ENCODE results near the gene PUM2.

Gene PUM2

GRCh38 chr2:20281876-20282275 lies 68.8 kb downstream of the PUM2 start:
- TF ChIP-seq FOXM1 (IDR thresholded peaks at IDR 0.05; ENCODE audit: borderline replicate concordance, low read depth) (no peak), CEBPB (IDR thresholded peaks at IDR 0.05) (no peak), TEAD4 (IDR thresholded peaks at IDR 0.05) (no peak), TAF1 (IDR thresholded peaks at IDR 0.05; ENCODE audit: low read depth) (no peak), EP300 (IDR thresholded peaks at IDR 0.05; ENCODE audit: borderline replicate concordance) (no peak), ZBTB7A (IDR thresholded peaks at IDR 0.05; ENCODE audit: low read depth) (no peak), EGR1 (IDR thresholded peaks at IDR 0.05) (no peak), CREB1 (IDR thresholded peaks at IDR 0.05; ENCODE audit: low read depth) (no peak), NFIC (IDR thresholded peaks at IDR 0.05) (no peak), USF1 (IDR thresholded peaks at IDR 0.05) (no peak), MAX (IDR thresholded peaks at IDR 0.05) (no peak), RAD21 (IDR thresholded peaks at IDR 0.05; ENCODE audit: low read depth) (no peak), REST (IDR thresholded peaks at IDR 0.05; ENCODE audit: low read depth) (no peak), YY1 (IDR thresholded peaks at IDR 0.05; ENCODE audit: low read depth) (no peak), TCF12 (IDR thresholded peaks at IDR 0.05; ENCODE audit: low read depth) (no peak)

DNA sequence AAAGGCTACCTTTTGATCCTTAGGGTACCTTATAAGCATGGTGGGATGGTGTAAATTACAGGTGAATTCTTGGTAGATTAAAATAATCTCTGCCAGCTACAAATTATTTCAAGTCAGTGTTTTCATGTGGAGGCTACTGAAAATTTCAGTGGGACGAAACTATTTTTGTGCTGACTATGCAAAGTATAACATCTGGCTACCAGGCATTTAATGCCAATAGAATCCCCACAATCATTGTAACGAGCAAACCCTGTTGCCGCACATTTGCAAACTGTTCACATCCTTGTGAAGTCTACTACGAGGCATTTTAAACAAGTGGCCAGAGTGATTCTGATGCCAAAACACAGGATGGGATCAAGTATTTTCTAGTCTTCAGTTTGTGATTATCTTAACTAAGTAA lies 77.6 kb downstream of the PUM2 start:
- TF ChIP-seq RAD21 (IDR thresholded peaks at IDR 0.05; ENCODE audit: low read depth) (no peak), USF1 (IDR thresholded peaks at IDR 0.05) (no peak), TAF1 (IDR thresholded peaks at IDR 0.05; ENCODE audit: low read depth) (no peak), ZBTB7A (IDR thresholded peaks at IDR 0.05; ENCODE audit: low read depth) (no peak), CREB1 (IDR thresholded peaks at IDR 0.05; ENCODE audit: low read depth) (no peak), REST (IDR thresholded peaks at IDR 0.05; ENCODE audit: low read depth) (no peak), CEBPB (IDR thresholded peaks at IDR 0.05) (no peak), NFIC (IDR thresholded peaks at IDR 0.05) (no peak), TEAD4 (IDR thresholded peaks at IDR 0.05) (no peak)

DNA sequence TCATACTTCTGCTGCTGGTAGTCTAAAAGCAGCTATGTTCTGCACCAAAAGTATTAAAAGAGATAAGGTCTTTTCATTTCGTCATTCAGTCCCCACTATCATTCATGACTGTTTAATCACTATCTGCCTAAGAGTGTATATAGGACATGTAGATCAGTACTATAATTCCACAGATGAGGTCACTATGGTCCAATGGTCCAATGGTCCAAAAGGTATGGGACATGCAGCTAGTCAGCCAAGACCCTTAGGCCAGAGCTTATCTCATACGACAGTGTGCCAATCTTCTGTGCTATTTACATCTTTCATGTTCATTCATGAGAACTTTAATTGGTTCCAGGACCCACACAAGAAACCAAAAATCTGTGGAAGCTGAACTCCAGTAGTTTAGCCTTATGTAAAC lies 83.1 kb downstream of the PUM2 start:
- no peak for TF ChIP-seq TEAD4 (IDR thresholded peaks at IDR 0.05)
- no peak for TF ChIP-seq TCF12 (IDR thresholded peaks at IDR 0.05; ENCODE audit: low read depth)
- no peak for TF ChIP-seq NFIC (IDR thresholded peaks at IDR 0.05)
- TF ChIP-seq RAD21 (IDR thresholded peaks at IDR 0.05; ENCODE audit: low read depth): no peak
- no peak for TF ChIP-seq EGR1 (IDR thresholded peaks at IDR 0.05)
- TF ChIP-seq REST (IDR thresholded peaks at IDR 0.05; ENCODE audit: low read depth): no peak
- no peak for TF ChIP-seq FOXM1 (IDR thresholded peaks at IDR 0.05; ENCODE audit: borderline replicate concordance, low read depth)
- TF ChIP-seq ZBTB7A (IDR thresholded peaks at IDR 0.05; ENCODE audit: low read depth): no peak
- no peak for TF ChIP-seq MAX (IDR thresholded peaks at IDR 0.05)
- no peak for TF ChIP-seq EP300 (IDR thresholded peaks at IDR 0.05; ENCODE audit: borderline replicate concordance)
- no peak for TF ChIP-seq TAF1 (IDR thresholded peaks at IDR 0.05; ENCODE audit: low read depth)
- TF ChIP-seq USF1 (IDR thresholded peaks at IDR 0.05): no peak

- TF ChIP-seq MAX (IDR thresholded peaks at IDR 0.05): no peak
These were observed 86.0 kb downstream of the PUM2 start for GRCh38 chr2:20264629-20265028.
